Measurements from ENCODE around the gene TMOD1. TPM values are rescaled to one million over a fixed set of nuclear protein-coding genes. Genes with fewer than 3 reads are reported as not detected.

The TMOD1 gene
- total and polyA plus RNA-seq, 9 of the 15 experiments (the other 6 are each of a cell fraction or from before 2014, with no cell fraction given), result 7.1 to 41.2 (median 14.2) TPM

DNA sequence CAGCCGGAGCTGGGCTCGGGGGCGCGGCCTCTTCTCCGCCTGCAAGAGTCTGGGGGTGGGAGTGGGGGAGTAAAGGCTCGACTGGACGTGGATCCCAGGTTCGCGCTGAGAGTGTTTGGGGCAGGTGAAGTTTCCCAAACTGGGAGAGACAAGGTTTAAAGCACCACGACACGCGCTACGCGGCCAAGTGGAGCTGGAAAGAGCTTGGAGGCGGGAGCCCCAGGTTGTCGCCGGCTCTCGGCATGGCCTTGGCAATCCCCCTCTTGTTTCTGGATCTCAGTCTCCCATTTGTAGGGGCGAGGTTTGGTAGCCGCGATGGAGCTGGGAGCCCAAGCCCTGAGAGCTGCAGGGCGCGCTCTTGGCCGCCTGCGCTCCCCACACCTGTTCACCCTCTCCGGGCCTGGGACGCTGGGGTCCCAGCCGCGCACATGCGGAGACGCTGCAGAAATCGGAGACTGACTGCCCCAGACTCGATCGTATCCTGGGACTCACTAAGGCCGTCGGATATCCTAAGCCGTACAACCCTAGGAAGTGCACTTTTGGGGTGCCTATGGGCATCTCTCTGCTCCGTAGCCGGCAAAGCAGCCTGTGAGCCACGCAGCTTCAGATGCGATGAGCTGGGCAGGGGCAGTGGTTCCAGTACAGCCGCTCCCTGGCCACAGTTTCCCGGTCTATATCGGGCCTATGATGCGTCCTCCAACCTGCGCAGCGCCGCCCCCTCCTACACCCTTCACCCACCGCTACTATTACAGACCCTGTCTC, 937 bp downstream of the TMOD1 start (continued):
- TF ChIP-seq, protein P1, sequence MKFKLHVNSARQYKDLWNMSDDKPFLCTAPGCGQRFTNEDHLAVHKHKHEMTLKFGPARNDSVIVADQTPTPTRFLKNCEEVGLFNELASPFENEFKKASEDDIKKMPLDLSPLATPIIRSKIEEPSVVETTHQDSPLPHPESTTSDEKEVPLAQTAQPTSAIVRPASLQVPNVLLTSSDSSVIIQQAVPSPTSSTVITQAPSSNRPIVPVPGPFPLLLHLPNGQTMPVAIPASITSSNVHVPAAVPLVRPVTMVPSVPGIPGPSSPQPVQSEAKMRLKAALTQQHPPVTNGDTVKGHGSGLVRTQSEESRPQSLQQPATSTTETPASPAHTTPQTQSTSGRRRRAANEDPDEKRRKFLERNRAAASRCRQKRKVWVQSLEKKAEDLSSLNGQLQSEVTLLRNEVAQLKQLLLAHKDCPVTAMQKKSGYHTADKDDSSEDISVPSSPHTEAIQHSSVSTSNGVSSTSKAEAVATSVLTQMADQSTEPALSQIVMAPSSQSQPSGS (CRISPR knock-in tag; IDR thresholded peaks at IDR 0.05), result no peak
- TF ChIP-seq MIER1 (IDR thresholded peaks at IDR 0.05; ENCODE audit: low read depth) (peak; percentile 8; the same call in 1 of the 2 replicates), MAFG (tag; conservative IDR thresholded peaks at IDR 0.05) (no peak), NR2C1 (IDR thresholded peaks at IDR 0.05) (no peak), NR2C1 (tag; IDR thresholded peaks at IDR 0.05) (no peak), BRF1 (IDR thresholded peaks at IDR 0.05; ENCODE audit: borderline replicate concordance, extremely low read depth, insufficient read length) (no peak), HLTF (IDR thresholded peaks at IDR 0.05) (no peak), PRMT5 (CRISPR knock-in tag; IDR thresholded peaks at IDR 0.05) (no peak)
- TF ChIP-seq, protein P2, sequence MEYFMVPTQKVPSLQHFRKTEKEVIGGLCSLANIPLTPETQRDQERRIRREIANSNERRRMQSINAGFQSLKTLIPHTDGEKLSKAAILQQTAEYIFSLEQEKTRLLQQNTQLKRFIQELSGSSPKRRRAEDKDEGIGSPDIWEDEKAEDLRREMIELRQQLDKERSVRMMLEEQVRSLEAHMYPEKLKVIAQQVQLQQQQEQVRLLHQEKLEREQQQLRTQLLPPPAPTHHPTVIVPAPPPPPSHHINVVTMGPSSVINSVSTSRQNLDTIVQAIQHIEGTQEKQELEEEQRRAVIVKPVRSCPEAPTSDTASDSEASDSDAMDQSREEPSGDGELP (CRISPR knock-in tag; IDR thresholded peaks at IDR 0.05; ENCODE audit: borderline replicate concordance), result peak; percentile 13; the same call in 1 of the 2 replicates

Data from K562 (cell line).